ENCODE data around the gene NLGN4X. TPM values are rescaled to one million over a fixed set of nuclear protein-coding genes. Genes with fewer than 3 reads are reported as not detected.

The NLGN4X gene
- polyA plus RNA-seq, 2 of the 4 experiments (the other 2 are of a cell fraction), result 0.06 to 0.17 TPM

GRCh38 chrX:6026980-6027379 lies 201.7 kb downstream of the NLGN4X start:
- FAIRE-seq, result no peak
- H3K4me2 ChIP-seq, result no peak overlapping the region
- WGBS (ENCODE audit: missing lambda C conversion rate), result 48% methylated on average over 6 of the region's 6 CpGs

GRCh38 chrX:6026429-6026828 lies 202.2 kb downstream of the NLGN4X start:
- H3K4me3 ChIP-seq, result no peak overlapping the region
- no peak overlapping the region for H3K4me2 ChIP-seq
- H3K9me3 ChIP-seq, result no peaks in the 10 kb centered on the region
- ChIA-PET CTCF (no interaction called here), POLR2A (no interaction called here)
- H3K27ac ChIP-seq, result no peak overlapping the region
- TF ChIP-seq JUN (IDR thresholded peaks at IDR 0.05) (no peak), NR3C1 (IDR thresholded peaks at IDR 0.05) (no peak), HEYL (CRISPR knock-in tag; IDR thresholded peaks at IDR 0.05) (no peak)
- ATAC-seq (no peak), FAIRE-seq (no peak), DNase-seq (ENCODE audit: low read depth in 1 of 2, low spot score in 1 of 2) (no peak)
- H3K4me1 ChIP-seq, result no peaks in the 10 kb centered on the region
- 13% methylated on average over 7 of the region's 7 CpGs for WGBS (ENCODE audit: missing lambda C conversion rate)

More at GRCh38 chrX:6026980-6027379, 201.7 kb downstream of the NLGN4X start:
- H3K9me3 ChIP-seq, result no peaks in the 10 kb centered on the region
- POLR2A ChIA-PET, result no interaction called here
- H3K27ac ChIP-seq, result no peak overlapping the region
- no peaks in the 10 kb centered on the region for H3K4me1 ChIP-seq
- no peak overlapping the region for H3K4me3 ChIP-seq
- no peak for DNase-seq (ENCODE audit: low read depth in 1 of 2, low spot score in 1 of 2)
- ATAC-seq, result no peak
- TF ChIP-seq SMC3 (IDR thresholded peaks at IDR 0.05), result no peak
- TF ChIP-seq NFE2L2 (conservative IDR thresholded peaks at IDR 0.05; ENCODE audit: low read length), result no peak
- no peak for TF ChIP-seq HDAC2 (IDR thresholded peaks at IDR 0.05)
- no peak for TF ChIP-seq ESRRA (IDR thresholded peaks at IDR 0.05; ENCODE audit: borderline replicate concordance, low read length)
- no peak for TF ChIP-seq POLR2A (IDR thresholded peaks at IDR 0.05; ENCODE audit: low read length)
- TF ChIP-seq KDM1A (IDR thresholded peaks at IDR 0.05; ENCODE audit: low read depth), result no peak
- no peak for TF ChIP-seq GATA3 (IDR thresholded peaks at IDR 0.05; ENCODE audit: borderline replicate concordance)
- TF ChIP-seq HEYL (CRISPR knock-in tag; IDR thresholded peaks at IDR 0.05), result no peak
- no peak for TF ChIP-seq RNF2 (IDR thresholded peaks at IDR 0.05; ENCODE audit: borderline replicate concordance, low read depth)
- TF ChIP-seq ZSCAN20 (CRISPR knock-in tag; IDR thresholded peaks at IDR 0.05), result no peak
- no peak for TF ChIP-seq ZFP36 (IDR thresholded peaks at IDR 0.05; ENCODE audit: borderline replicate concordance, partially characterized antibody)
- CTCF ChIA-PET, result no interaction called here

- Histone ChIP-seq H3K4me3 (no peak overlapping the region), H3K4me1 (no peaks in the 10 kb centered on the region), H3K27ac (no peak overlapping the region), H3K4me2 (no peak overlapping the region), H3K9me3 (no peaks in the 10 kb centered on the region)
- DNase-seq (ENCODE audit: low read depth in 1 of 2, low spot score in 1 of 2), result no peak
- POLR2A ChIA-PET, result no interaction called here
- TF ChIP-seq E2F6 (IDR thresholded peaks at IDR 0.05; ENCODE audit: borderline replicate concordance, low read depth) (no peak), PBX3 (IDR thresholded peaks at IDR 0.05) (no peak), USF2 (IDR thresholded peaks at IDR 0.05) (no peak), ATOH8 (CRISPR knock-in tag; IDR thresholded peaks at IDR 0.05; ENCODE audit: low read depth) (no peak), EHMT2 (IDR thresholded peaks at IDR 0.05; ENCODE audit: low read depth) (no peak), ESRRA (IDR thresholded peaks at IDR 0.05; ENCODE audit: borderline replicate concordance, low read length) (no peak), NFE2L2 (conservative IDR thresholded peaks at IDR 0.05; ENCODE audit: low read length) (no peak), RAD21 (conservative IDR thresholded peaks at IDR 0.05 in 1 of 2, IDR thresholded peaks at IDR 0.05 in 1 of 2) (no peak), TFCP2L1 (CRISPR knock-in tag; IDR thresholded peaks at IDR 0.05) (no peak), JUN (IDR thresholded peaks at IDR 0.05) (no peak), CHD4 (IDR thresholded peaks at IDR 0.05; ENCODE audit: borderline replicate concordance) (no peak), MAX (IDR thresholded peaks at IDR 0.05) (no peak), GATA3 (IDR thresholded peaks at IDR 0.05; ENCODE audit: borderline replicate concordance) (no peak), HOXB5 (CRISPR knock-in tag; IDR thresholded peaks at IDR 0.05) (no peak), MAFK (IDR thresholded peaks at IDR 0.05; ENCODE audit: partially characterized antibody) (no peak), RARB (CRISPR knock-in tag; IDR thresholded peaks at IDR 0.05) (no peak), CTCF (IDR thresholded peaks at IDR 0.05) (no peak), RNF2 (IDR thresholded peaks at IDR 0.05; ENCODE audit: borderline replicate concordance, low read depth) (no peak)
- CTCF ChIA-PET, result no interaction called here
- no peak for FAIRE-seq
- ATAC-seq, result no peak
- 25% methylated on average over 4 of the region's 4 CpGs for WGBS (ENCODE audit: missing lambda C conversion rate)
These were observed 204.5 kb downstream of the NLGN4X start for GRCh38 chrX:6024204-6024603.
